Lower leg skin (tissue), 4 donors: ENCODE measurements around the gene MFSD12. TPM values are rescaled to one million over a fixed set of nuclear protein-coding genes. Genes with fewer than 3 reads are reported as not detected.

Source experiments
- DNase-seq, 2 donors: peaks; one replicate each; pipeline ENCODE4 v3.0.0-alpha.2; 2019; ENCODE audit warnings: low spot score in 2 of 2
- H3K4me3 ChIP-seq: fragments of 200-600 bp; sonication (generic); 2 replicates; pipeline ENCODE4 v1.5.1; 2017; ENCODE audit warnings: mild to moderate bottlenecking, low read depth; ENCODE audit not compliant: poor library complexity, severe bottlenecking
- POLR2A ChIP-seq, 2 donors: fragments of 450-650 bp; IDR thresholded peaks; one replicate each; pipeline ENCODE4 v1.6.1; 2016 to 2017; ENCODE audit warnings: antibody characterized with exemption in 2 of 2, mild to moderate bottlenecking in 1 of 2, moderate library complexity in 1 of 2
- WGBS, 2 donors: methylation state at CpG; one replicate each; pipeline ENCODE4 v1.1.5; 2018; 5-methylcytosine and 5-hydroxymethylcytosine counted together
- intact Hi-C: fragments of 100-400 bp; cut with DNase I; formaldehyde crosslinking; loops from one replicate; pipeline ENCODE4 v1.15.0; 2023; ENCODE audit warnings: low total_unique reads
- total RNA-seq, 4 donors: library from RNA; depleted of rRNA; stranded (reverse); fragments of >200 nt; gene quantifications; one replicate each; pipeline ENCODE4 v1.1.0, GENCODE V29; 2016
- TF ChIP-seq, protein P1 (sequence below), 3 donors: fragments of 450-650 bp; IDR thresholded peaks; one replicate each; pipeline ENCODE4 v1.5.1; 2016; ENCODE audit warnings: antibody characterized with exemption in 3 of 3, mild to moderate bottlenecking in 3 of 3, moderate library complexity in 2 of 3

MFSD12 gene
- total RNA-seq, 4 donors from 2014 or later = 43.3 to 98.2 (median 56.3) TPM

DNA sequence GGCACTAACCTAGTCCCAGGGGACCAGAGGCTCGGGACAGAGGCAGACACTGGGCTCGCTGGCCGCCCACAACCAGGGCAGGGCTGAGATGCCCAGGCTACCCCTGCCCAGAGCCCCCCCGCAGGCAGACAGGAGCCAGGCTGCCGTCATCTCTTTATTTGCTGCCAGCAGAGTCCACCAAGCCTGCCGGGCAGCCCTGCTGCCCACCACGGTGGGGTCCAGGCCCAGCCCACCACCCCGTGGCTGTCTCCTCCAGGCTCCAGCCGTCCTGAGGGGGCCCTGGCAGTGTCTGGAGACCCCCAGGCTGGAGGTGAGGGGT lies 13.4 kb downstream of the MFSD12 start:
- WGBS, 2 donors = 78 to 91% methylated on average over 8 to 9 of the region's 9 CpGs
- DNase-seq = no peak
- intact Hi-C loops = no loop called here

DNA sequence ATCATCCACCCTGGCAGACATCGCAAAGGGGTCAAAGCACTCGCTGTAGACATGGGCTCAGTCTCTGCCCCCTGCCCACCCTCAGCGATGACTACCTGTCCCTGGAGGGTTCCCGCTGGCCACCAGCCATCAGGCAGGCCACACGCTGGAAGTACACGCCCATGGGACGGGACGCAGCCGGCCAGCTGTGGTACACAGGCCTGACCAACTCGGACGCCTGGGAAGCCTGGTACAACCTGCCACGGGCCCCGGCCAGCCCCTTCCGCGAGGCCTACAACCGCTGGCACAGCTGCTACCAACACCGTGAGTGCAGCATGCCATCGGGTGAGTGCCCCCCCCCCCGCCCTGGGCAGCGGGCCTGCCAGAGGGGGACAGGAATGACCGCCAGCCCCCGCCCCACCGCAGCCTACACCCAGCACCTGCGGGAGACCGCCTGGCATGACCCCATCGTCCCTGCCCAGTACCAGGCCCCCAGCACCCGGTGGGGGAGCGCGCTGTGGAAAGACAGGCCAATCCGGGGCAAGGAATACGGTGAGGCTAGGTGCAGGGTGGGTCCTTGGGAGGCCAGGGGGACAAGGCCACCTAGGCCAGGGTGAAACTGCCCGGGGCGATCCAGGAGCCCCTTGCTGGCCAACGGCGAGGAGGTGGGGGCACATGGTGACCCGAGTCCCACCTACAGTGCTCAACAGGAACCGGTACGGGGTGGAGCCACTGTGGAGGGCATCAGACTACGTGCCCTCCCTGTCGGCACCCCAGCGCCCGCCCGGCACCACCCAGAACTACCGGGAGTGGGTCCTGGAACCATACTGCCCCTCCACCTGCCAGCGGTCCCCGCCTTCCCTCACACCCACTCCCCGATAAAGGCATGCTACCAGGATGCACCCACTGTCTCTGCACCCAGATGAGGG lies 14.0 kb downstream of the MFSD12 start:
- no peak for DNase-seq
- TF ChIP-seq, protein P1, sequence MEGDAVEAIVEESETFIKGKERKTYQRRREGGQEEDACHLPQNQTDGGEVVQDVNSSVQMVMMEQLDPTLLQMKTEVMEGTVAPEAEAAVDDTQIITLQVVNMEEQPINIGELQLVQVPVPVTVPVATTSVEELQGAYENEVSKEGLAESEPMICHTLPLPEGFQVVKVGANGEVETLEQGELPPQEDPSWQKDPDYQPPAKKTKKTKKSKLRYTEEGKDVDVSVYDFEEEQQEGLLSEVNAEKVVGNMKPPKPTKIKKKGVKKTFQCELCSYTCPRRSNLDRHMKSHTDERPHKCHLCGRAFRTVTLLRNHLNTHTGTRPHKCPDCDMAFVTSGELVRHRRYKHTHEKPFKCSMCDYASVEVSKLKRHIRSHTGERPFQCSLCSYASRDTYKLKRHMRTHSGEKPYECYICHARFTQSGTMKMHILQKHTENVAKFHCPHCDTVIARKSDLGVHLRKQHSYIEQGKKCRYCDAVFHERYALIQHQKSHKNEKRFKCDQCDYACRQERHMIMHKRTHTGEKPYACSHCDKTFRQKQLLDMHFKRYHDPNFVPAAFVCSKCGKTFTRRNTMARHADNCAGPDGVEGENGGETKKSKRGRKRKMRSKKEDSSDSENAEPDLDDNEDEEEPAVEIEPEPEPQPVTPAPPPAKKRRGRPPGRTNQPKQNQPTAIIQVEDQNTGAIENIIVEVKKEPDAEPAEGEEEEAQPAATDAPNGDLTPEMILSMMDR (IDR thresholded peaks at IDR 0.05) = no peak
- no peak for TF ChIP-seq POLR2A (IDR thresholded peaks at IDR 0.05)
- 71% methylated on average over 36 to 39 of the region's 47 CpGs for WGBS, 2 donors
- H3K4me3 ChIP-seq = no peak overlapping the region
- intact Hi-C loops = no loop called here

More for the DNA sequence above, 13.4 kb downstream of the MFSD12 start:
- no peak overlapping the region for H3K4me3 ChIP-seq
- TF ChIP-seq, protein P1 (IDR thresholded peaks at IDR 0.05) = no peak
- no peak for TF ChIP-seq POLR2A (IDR thresholded peaks at IDR 0.05)

DNA sequence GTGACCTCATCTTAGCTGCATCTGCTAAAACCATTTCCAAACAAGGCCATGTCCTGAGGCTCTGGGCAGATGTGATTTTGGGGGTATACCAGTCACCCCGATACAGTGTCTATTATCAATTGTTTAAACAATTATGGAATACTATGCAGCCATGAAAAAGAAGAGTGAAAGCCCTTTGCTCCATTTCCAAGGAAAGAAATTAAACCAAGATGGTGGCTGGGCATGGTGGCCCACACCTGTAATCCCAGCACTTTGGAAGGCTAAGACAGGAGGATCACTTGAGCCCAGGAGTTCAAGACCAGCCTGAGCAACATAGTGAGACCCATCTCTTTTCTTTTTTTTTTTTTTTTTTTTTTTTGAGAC lies 17.6 kb downstream of the MFSD12 start:
- intact Hi-C loops = no loop called here
- no peak for DNase-seq
- H3K4me3 ChIP-seq = no peak overlapping the region
- no peak for TF ChIP-seq POLR2A (IDR thresholded peaks at IDR 0.05)
- TF ChIP-seq, protein P1 (IDR thresholded peaks at IDR 0.05) = no peak
- WGBS, 2 donors = 100% methylated on average over 1 of the region's 1 CpG

DNA sequence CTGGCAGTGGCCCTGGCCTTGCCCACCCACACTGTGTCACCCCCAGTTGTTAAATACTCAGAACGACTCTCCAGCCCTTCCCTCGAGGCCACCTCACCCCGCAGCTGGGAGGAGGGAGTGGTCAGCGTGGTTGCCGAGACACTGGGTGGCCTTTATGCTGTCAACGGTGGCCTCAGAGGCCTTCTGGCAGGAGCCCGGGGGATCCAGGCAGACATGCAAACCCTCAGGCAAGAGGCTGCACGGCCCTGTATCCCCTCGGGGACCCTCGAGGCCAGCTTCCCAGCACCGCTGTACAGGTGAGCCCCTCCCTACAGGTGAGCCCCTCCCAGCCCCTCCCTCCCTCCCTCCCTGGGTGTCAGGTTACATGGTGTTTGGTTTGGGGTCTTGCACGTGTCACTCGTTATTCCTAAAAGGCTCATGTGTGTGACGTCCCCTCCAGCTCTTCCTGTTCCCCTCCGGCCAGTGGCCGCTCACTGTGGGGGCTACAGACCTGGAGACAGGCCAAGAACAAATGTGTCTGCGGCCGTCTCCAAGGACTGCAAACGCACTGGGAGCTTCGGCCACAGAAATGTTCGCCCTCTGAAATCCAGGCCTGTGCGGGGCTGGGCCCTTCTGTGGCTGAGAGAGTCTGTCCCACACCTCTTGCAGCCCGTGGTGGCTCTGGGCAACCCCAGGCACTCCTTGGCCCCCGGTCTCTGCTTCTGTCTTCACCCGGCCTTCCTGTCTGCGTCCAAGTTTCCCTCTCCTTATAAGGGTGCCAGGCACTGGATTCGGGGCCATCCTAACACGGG lies 18.2 kb downstream of the MFSD12 start, which contains the start of gene TEKTIP1:
TEKTIP1 (plus strand) TSS at position 210 of the 791 bp plus-strand sequence; CDS start at position 214, 4 bp downstream.
- WGBS, 2 donors = 68 to 72% methylated on average over 16 to 27 of the region's 28 CpGs
- H3K4me3 ChIP-seq = no peak within 1 kb of the TSS
- intact Hi-C loops = no loop called here
- TF ChIP-seq, protein P1 (IDR thresholded peaks at IDR 0.05) = no peak
- TF ChIP-seq POLR2A (IDR thresholded peaks at IDR 0.05) = no peak
- no peak for DNase-seq

GRCh38 chr19:3538258-3538929 lies 19.0 kb downstream of the MFSD12 start:
- WGBS, 2 donors = 79 to 82% methylated on average over 24 to 25 of the region's 25 CpGs
- no peak overlapping the region for H3K4me3 ChIP-seq
- TF ChIP-seq POLR2A (IDR thresholded peaks at IDR 0.05) = no peak
- TF ChIP-seq, protein P1 (IDR thresholded peaks at IDR 0.05) = no peak
- DNase-seq = no peak
- intact Hi-C loops = no loop called here
